ENCODE data around the gene FYB1. TPM values are rescaled to one million over a fixed set of nuclear protein-coding genes. Genes with fewer than 3 reads are reported as not detected.

Gene FYB1
- total and polyA plus RNA-seq, 2 of the 8 experiments (the other 6 are each of a cell fraction or from before 2014, with no cell fraction given) = not detected

DNA sequence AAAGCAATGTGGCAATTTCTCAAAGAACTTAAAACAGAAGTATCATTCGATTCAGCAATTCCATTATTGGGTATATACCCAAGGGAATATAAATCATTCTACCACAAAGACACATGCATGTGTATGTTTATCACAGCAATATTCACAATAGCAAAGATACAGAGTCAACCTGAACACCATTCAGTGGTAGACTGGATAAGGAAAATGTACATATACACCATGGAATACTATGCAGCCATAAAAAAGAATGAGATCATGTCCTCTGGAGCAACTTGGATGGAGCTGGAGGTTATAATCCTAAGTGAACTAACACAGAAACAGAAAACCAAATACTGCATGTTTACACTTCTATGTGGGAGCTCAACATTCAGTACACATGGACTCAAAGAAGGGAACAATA lies 21.4 kb upstream of the FYB1 start:
- H3K9me3 ChIP-seq (ENCODE audit: insufficient read depth in 2 of 2, low read depth in 1 of 2, low read length in 1 of 2) = 0 out of 4 replicates have a peak, but pooled peaks cover 0 to 2% of the 10 kb centered on the region in 2 experiments
- no peak overlapping the region for H2BK120ac ChIP-seq (replicated peaks; ENCODE audit: low read depth, low read length)
- H3K4me2 ChIP-seq (ENCODE audit: insufficient read depth in 1 of 2, low read depth in 2 of 2, low read length in 2 of 2) = no peak overlapping the region
- H3K9ac ChIP-seq (replicated peaks in 1 of 4; ENCODE audit: extremely low read depth in 1 of 4, low read depth in 3 of 4, low read length in 3 of 4) = no peak overlapping the region
- FAIRE-seq = no peak
- no peaks in the 10 kb centered on the region for H3K36me3 ChIP-seq (ENCODE audit: control insufficient read depth in 2 of 4, insufficient read depth in 4 of 4, low read length in 3 of 4)
- no peak overlapping the region for H3K4ac ChIP-seq (replicated peaks; ENCODE audit: insufficient read length, low read depth, low read length)
- H4K5ac ChIP-seq (ENCODE audit: insufficient read length, low read depth, low read length) = no peak overlapping the region
- H3K56ac ChIP-seq (replicated peaks; ENCODE audit: insufficient read length, low read depth, low read length) = no peak overlapping the region
- H3K4me3 ChIP-seq (ENCODE audit: extremely low read depth in 1 of 4, insufficient read depth in 2 of 4, low read depth in 3 of 4, low read length in 4 of 4) = no peak overlapping the region
- H3K14ac ChIP-seq (ENCODE audit: insufficient read length) = no peak overlapping the region
- no peaks in the 10 kb centered on the region for H4K20me1 ChIP-seq (replicated peaks in 1 of 2; ENCODE audit: control insufficient read depth in 1 of 2, insufficient read depth in 2 of 2, low read length in 2 of 2)
- no peak overlapping the region for H3K23ac ChIP-seq (ENCODE audit: insufficient read length)
- peaks cover 0 to 1% (median 0%) of the 10 kb centered on the region in 4 experiments; a peak in 1 of 7 replicates for H3K27me3 ChIP-seq (replicated peaks in 1 of 4; ENCODE audit: control insufficient read depth in 3 of 4, extremely low read depth in 1 of 4, insufficient read depth in 3 of 4, low read length in 3 of 4)
- no peak overlapping the region for H2BK20ac ChIP-seq (ENCODE audit: low read length)
- no peak overlapping the region for H2BK12ac ChIP-seq (ENCODE audit: low read depth, low read length)
- H3K18ac ChIP-seq (ENCODE audit: extremely low read depth, low read length) = no peak overlapping the region
- ChIA-PET POLR2A (ENCODE audit: partially characterized antibody) (no interaction called here), CTCF (ENCODE audit: partially characterized antibody) (interaction anchor here (0.9 kb wide), 1 partner anchor 23 kb away, joined by 4 read pairs; no protein-coding TSS in a partner anchor)
- no peaks in the 10 kb centered on the region for H3K23me2 ChIP-seq (ENCODE audit: low read depth, low read length)
- H4K8ac ChIP-seq (ENCODE audit: extremely low read depth, insufficient read depth, low read length) = no peak overlapping the region
- H2BK15ac ChIP-seq (ENCODE audit: low read length) = no peak overlapping the region
- 90% methylated on average over 1 of the region's 1 CpG; no CpG with 5 or more reads in 1 of the 2 experiments for WGBS, 2 experiments (ENCODE audit: extremely low coverage in 1 of 2, insufficient coverage in 1 of 2, insufficient read length in 1 of 2, insufficient replicate concordance in 2 of 2, low coverage in 1 of 2, low lambda C conversion rate in 2 of 2, missing lambda C conversion rate in 1 of 2)
- H2AK5ac ChIP-seq (ENCODE audit: low read depth, low read length) = no peak overlapping the region
- DNase-seq (ENCODE audit: low read depth in 1 of 2, low spot score in 2 of 2) = no peak
- no peaks in the 10 kb centered on the region for H3K4me1 ChIP-seq (replicated peaks in 1 of 4; ENCODE audit: control insufficient read depth in 3 of 4, insufficient read depth in 4 of 4, low read length in 3 of 4)
- no peak overlapping the region for H2AFZ ChIP-seq (ENCODE audit: low read length)
- H2BK5ac ChIP-seq (ENCODE audit: low read depth, low read length) = no peak overlapping the region
- no peaks in the 10 kb centered on the region for H3K79me1 ChIP-seq (ENCODE audit: low read depth, low read length)
- no peak overlapping the region for H3K27ac ChIP-seq (ENCODE audit: low read depth, low read length)
- H3K79me2 ChIP-seq (ENCODE audit: control insufficient read depth in 1 of 2, insufficient read depth in 2 of 2, low read length in 2 of 2) = no peaks in the 10 kb centered on the region
- no peak overlapping the region for H4K91ac ChIP-seq (replicated peaks; ENCODE audit: insufficient read length, low read length)
- TF ChIP-seq RXRA (IDR thresholded peaks at IDR 0.05; ENCODE audit: insufficient read depth, low read depth, low read length) (no peak), POU5F1 (IDR thresholded peaks at IDR 0.05; ENCODE audit: low read depth, low read length) (no peak), SP4 (IDR thresholded peaks at IDR 0.05; ENCODE audit: low read length) (no peak), SIRT6 (IDR thresholded peaks at IDR 0.05; ENCODE audit: low read length) (no peak), CEBPB (IDR thresholded peaks at IDR 0.05; ENCODE audit: low read depth, low read length) (no peak), CHD2 (IDR thresholded peaks at IDR 0.05; ENCODE audit: low read length) (no peak), BRCA1 (IDR thresholded peaks at IDR 0.05; ENCODE audit: low read depth, low read length) (no peak), SAP30 (IDR thresholded peaks at IDR 0.05; ENCODE audit: insufficient read depth, insufficient replicate concordance, low read length) (no peak), CTBP2 (IDR thresholded peaks at IDR 0.05; ENCODE audit: borderline replicate concordance, insufficient read depth, insufficient read length, low read length) (no peak), PHF8 (conservative IDR thresholded peaks at IDR 0.05; ENCODE audit: low read depth, low read length) (no peak), RBBP5 (IDR thresholded peaks at IDR 0.05; ENCODE audit: borderline replicate concordance, low read depth, low read length) (no peak), SP2 (IDR thresholded peaks at IDR 0.05; ENCODE audit: low read length) (no peak)
- TF ChIP-seq, protein P1, sequence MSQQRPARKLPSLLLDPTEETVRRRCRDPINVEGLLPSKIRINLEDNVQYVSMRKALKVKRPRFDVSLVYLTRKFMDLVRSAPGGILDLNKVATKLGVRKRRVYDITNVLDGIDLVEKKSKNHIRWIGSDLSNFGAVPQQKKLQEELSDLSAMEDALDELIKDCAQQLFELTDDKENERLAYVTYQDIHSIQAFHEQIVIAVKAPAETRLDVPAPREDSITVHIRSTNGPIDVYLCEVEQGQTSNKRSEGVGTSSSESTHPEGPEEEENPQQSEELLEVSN (IDR thresholded peaks at IDR 0.05) = no peak
- TF ChIP-seq, protein P2, sequence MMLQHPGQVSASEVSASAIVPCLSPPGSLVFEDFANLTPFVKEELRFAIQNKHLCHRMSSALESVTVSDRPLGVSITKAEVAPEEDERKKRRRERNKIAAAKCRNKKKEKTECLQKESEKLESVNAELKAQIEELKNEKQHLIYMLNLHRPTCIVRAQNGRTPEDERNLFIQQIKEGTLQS (IDR thresholded peaks at IDR 0.05; ENCODE audit: insufficient read depth, low read depth, low read length) = no peak

Measured in H1 (cell line).